ENCODE data around the gene DGKG.

GRCh38 chr3:186248850-186249249, 113.2 kb downstream of the DGKG start:
- TF ChIP-seq POLR2A (IDR thresholded peaks at IDR 0.05; ENCODE audit: low read depth, low read length) (no peak), TAF1 (IDR thresholded peaks at IDR 0.05; ENCODE audit: borderline replicate concordance, low read depth, low read length) (no peak)

All from GM12892 (cell line).